HCEC 1CT (cell line): ENCODE measurements around the gene SLC18A3.

ENCODE experiments used
- DNase-seq: peaks from one replicate; pipeline ENCODE4 v3.0.0-alpha.2; 2017

Gene SLC18A3

DNA sequence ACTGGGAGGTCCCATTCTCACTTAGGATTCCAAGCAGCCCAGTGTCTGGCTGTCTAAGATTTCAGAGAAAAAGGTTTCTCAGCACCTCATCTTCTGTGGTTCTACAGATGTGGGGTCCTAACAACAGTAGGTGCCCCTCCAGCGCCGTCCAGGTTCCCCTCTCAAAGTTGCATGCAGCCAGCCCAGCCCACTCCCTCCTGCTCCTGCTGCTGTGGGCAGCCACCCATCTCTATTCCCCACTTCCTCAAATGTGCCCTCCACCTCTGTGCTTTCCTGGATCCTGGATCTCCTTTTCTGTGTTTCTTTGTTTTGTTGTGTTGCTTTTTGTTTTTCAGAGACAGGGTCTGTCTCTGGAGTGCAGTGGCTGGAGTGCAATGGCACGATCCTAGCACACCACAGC lies 13.3 kb upstream of the SLC18A3 start:
- DNase-seq: no peak

DNA sequence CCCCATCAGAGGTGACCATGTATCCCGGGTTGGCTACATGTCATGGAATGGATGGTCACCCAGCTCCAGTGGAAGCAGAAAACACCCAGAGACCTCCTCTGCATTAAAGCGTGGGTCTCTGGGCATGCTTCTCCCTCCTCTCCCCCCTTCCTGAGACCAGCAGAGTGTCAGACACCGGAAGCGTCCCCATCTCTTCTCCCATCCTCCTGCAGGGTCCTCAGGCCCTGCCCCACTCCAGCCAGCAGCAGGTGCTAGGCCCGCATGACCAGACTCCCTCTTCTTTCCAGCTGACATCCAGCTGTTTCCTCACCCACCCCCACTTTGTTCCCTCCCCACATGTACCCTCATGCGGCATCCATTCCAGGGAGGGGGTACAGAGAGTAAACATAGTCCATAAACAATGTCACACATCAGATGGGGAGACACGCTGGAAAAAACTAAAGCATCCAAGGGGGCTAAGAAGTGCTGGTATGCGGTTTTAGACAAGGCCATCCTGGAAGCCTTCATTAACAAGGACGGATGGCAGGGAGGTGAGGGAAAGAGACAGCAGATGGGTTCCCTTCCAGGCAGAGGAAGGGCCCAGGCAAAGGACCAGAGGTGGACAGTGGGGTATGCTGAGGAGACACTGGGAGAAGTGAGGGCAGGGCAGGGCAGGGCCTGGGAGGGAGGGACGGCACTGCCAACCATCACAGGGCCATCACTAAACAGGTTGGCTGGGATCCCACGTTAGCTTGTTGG lies 12.5 kb upstream of the SLC18A3 start:
- no peak for DNase-seq

DNA sequence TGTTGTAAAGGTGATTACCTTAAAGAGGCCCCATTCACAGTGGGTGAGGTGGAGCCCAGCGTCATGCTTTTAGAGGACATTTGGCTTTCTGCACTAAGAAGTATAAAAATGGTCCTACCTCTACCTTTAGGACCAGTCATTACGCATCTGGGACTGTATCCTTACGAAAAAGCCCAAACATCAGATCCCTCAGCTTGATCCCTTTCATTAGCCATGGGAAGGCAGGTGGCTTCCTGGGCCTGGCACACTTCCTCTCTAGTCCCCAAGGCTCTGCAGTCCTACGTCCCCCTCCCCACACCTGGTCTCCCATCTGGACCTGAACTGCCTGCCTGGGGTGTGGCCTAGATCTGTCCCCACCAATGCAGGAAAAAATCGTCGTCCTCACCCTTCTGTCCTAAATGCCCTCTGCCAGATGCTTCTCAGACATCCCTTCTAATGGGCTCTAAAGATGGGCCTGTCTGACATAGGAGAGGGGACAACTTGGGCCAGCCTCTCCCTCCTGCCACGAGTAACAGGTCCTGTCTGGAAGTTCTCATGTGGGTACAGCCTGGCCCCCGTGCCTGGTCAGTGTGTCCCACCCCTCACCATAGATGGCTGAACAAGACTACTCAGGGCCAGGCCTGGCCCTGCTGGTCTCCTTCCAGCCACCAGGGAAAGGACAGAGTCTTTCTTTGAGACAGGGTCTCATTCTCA lies 11.8 kb upstream of the SLC18A3 start:
- no peak for DNase-seq

DNA sequence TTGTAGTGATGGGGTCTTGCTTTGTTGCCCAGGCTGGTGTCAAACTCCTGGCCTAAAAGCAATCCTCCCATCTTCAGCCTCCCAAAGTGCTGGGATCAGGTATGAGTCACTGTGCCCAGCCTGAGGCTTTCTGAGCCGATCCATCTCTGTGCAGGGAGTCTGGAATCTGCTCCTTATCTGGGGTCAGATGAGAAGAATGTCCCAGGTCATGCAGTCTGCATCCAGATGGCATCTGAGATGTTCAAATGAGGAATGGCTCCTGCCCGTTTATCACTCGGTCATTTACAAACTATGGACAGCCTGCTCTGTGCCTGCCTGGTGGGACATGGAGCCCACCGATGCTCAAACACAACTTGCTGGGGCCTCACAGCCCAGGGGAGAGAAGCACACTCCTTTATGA lies 11.1 kb upstream of the SLC18A3 start:
- no peak for DNase-seq

DNA sequence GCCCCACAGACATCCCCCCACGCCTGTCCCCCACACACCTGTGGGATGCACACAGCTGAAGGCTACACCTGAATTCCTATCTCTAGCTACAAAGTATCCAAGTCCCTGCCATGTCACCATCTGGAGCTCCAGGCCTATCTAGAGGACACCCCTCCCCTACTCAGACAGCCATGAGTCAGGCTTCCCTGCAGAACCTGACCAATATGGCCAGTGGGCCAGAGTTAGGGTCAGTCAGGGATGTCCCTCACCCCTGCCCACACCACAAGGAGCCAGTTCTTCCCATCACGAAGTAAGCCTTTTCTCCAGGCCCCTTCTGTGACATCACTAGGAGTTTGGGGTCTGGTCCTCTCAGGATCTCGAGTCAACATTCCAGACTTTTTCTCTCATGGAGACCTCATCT lies 10.6 kb upstream of the SLC18A3 start:
- DNase-seq: no peak

DNA sequence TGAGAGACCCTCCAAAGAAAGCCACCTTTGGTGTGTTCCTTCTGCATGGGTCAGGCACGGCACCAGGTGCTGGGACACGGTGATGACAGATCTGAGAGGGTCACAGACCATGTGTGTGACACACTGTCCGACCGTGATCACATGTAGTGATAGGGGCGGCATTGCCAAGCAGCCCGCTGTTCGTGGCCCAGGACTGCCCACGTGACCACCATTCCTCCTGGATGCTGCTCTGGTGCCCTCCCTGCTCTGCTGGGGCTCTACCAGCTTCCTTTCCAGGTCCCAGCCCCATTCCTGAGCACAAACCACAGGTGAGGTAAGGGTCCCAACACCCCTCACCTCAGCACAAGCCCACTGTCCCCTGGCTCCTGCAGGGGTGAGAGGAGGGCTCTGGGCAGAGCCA lies 10.1 kb upstream of the SLC18A3 start:
- no peak for DNase-seq

DNA sequence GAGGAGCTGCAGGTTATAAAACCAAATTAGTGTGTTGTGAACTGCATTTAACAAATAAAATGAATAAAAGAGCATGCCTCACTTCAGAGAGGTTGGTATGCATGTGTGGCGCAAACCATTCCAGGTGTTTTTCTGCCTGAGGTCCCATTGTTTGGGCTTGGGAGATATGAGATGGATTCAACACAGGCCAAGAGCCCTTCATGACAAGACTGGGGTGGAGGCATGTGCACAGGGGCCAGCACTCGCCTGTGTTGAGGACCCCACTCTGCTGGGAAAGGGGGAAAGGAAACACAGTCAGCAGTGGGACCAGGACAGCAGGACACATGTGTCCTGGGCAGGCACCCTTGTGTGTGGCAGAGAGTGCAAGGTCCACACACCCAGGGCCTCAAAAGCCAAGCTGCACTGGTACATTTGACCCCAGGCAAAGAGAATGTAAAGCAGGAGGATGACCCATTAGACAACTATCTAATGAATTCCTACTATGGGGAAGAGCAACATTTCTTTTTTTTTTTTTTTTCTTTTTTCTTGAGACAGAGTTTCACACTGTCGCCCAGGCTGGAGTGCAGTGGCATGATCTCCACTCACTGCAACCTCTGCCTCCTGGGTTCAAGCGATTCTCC lies 9.2 kb upstream of the SLC18A3 start:
- no peak for DNase-seq

DNA sequence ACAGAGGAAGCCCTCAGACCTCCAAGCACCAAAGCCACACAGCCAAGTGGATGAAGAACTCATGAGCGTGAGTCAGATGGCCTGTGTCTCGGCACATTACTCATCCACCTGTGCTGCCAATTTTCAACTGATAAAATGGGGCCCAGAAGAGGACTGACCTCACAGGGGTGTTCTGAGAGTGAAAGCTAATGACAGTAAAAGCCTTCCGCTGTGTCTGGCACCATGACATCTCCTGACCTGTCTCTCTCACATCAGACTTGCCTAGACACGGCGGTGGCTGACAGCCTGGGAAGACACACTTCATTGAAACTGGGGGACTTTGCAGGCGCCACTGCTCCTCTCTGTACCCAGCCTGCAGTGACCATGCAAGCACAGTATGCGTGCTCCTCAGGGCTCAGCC lies 8.3 kb upstream of the SLC18A3 start:
- DNase-seq: peak; percentile 47

DNA sequence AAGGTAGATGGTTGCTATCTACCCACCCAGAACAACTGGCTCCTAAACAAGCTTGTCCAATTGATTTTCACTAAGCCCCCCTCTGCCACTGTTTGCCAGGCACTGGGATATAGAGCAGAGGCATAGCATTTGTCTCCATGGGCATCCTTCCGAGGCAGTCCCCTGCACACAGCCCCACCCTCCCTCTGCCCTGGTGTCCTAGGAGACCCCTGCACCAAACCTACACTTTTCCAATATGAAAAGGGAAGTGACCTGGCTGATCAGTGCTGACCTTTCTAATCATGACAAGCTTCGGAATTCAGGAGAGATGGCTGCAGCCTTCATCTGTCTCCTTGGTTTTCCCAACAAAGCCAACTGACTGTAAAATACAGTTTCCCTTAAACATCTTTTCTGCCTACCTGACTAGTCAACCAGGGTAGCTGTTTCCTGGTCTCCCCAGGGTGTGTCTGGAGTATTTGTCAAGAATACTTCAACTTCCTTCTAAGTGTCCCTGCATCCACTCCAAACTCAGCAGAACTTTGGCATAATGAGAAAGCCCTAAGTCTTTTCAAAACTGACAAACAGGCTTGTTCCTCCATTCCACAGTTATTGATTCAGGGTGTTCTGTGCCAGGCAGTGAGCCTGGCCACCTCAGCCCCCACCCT lies 7.6 kb upstream of the SLC18A3 start:
- DNase-seq: no peak

DNA sequence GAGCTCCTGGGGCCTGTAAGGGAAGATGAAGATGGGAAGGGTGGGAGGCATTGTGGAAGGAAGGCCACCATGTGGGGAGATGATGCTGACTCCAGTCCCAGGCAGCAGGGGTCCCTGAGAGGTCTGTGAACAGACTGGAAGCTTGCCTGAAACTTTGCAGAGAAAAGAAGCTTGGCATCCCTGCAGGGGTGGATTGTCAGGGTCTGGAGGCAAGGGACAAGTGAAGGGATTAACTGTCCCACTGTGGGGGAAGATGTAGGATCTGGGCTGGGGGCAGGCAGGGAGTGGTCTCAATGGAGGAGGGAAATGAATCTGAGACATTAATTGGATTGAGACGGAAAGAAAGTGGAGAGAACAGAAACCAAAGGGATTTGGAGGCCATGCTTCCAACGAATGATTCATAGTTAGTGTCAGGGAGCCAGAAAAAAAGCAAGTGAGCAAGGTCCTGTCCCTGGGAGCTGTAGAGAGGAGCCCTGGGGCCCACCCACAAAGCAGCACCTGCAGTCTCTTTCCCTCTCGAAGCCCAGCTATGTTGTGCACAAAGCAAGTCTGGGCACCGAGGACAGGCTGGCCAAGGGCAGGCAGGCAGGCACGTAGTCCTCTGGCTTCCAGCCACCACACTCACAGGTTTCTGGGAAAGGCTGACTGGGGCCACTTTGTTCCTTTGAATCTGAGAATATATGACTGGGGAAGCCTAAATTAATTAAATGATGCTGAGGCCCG lies 4.7 kb upstream of the SLC18A3 start:
- no peak for DNase-seq

DNA sequence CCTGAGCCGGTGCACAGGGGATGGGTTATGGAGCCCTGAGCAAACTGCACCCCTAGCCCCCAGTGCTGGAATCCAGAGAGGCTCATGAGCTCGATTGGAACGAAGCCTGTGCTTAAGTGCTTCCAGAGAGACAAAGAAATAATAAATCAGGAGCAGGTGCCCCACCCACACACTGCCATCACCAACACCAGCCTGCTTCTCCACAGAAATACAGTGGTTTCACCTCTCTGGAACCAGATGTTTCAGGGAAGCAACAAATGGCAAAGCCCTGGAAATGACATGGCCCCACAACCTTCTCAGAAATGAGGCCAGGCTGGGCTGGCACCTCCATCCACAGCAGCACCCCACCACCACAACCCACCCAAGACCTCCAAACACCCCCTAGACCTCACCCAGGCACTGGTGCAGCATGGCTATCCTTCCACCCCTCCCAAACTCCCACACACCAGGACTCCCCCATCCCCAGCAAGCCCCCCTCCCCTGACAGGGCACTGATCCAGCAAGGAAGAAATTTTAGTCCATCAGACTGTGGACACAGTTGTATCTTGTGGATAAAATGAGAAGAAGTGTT lies 4.1 kb upstream of the SLC18A3 start:
- DNase-seq: no peak

DNA sequence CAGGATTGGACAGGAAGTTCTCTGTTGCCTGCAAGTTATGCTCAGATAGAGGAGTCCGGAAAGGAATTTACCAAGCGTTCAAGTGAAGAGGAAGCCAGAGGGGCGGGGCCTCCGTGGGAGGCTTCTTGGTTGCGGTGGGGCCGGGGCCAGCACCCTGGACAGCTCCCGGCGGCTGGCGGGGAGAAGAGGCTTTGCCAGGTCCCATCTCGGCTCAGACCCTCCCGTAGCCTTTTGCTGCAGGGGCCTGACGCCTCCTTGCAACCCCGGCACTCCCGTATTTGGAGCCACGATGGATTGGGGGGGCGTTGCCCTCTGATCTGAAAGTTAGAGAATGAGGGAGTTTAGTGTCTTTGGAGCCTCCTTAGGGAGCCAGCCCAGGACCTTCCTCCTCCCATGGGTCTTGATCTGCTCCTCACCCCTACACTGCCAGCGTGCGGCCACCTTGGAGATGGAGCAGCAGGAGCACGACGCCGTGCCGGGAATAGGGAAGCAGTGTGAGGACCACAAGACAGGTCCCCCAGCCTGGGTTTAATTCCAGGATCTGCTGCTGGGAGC lies 3.1 kb upstream of the SLC18A3 start:
- DNase-seq: peak; percentile 61

DNA sequence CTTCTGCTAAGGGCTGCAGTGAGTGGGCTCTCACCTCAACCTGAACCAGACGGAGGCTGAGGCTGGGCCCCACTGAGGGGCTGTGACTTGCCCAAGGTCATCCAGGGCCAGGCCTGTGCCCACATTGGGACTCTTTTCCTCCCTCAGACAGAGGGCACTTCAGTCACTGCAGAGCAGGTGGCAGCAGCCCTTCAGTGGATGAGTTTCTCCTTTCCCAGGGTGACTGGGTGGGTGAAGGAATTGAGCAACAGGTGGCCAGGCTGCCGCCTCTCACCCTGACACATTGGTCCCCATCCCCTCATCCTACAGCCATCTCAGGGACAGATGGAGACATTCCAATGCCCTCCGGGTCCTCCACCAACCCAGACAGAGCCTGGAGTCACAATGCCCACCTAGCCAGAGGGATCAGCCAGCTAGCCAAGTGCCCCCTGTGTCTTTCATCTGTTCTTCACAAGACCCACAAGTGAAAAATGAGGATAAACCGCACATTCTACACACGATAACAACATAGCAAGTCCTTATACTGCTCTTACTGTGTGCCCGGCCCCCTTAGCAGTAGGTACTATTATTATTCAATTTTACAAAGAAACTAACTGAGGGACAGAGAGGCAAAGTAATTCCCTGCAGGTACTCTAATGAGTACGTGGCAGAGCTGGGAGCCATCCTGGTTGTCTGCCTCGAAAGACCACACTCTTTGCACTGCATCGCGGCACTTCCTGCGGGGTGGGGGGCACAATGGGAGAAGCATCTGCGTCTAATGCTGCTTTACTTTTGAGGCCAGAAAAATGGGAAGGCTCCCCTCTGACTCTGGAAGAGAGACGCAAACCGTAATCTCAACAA lies 1.7 kb upstream of the SLC18A3 start:
- no peak for DNase-seq

DNA sequence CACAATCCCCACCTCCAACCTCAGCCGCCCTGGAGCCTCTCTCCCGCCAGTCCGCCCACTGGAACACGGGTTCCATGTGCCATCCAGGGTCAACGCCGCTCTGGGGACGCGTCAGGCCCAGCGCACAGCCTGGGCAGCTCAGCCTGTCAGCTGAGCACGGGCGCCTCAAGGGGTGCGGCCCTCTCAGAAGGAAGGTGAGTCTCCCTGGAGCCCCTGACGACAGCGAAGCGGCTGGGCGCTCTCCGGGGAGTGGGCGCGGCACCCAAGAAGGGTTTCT lies 1.2 kb upstream of the SLC18A3 start:
- no peak for DNase-seq

DNA sequence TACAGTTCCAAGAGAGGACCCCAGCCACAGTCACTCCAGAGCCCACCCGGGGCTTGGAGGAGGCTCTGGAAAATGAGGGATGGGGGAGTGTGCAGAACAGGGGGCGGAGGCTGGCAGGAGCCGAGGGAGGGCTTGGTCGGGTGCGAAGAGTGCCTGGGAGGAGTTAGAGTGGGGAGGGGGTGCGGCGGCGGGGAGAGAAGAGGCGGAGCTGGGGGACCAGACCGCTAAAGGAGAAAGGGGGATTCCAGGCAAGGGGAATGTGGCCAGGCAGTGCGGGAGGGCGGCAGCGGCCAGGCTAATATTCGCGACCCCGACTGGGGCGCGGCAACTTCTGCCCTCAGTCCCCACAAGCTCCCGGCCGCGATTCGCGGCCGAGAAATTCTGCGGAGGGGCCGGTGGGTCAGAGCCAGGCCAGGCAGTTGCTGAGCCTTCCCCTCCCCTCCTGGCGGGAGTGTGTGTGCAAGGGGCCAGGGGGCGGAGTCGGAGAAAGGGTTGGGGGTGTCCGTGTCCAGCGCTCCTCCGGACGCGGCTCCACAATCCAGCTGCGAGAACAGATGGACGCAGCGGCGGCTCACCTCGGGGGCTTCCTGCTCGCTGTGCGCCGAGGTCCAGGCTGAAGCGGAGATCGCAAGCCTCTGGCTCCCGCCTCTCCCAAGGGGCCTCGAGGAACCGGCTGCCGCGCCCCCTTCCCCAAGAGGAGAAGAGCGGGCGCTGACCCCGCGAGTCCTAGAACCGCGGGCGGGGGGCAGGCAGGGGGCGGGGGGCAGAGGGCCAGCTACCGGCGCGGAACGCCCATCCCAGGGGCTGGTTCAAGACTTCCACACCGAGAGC lies 612 bp upstream of the SLC18A3 start:
- DNase-seq: no peak

DNA sequence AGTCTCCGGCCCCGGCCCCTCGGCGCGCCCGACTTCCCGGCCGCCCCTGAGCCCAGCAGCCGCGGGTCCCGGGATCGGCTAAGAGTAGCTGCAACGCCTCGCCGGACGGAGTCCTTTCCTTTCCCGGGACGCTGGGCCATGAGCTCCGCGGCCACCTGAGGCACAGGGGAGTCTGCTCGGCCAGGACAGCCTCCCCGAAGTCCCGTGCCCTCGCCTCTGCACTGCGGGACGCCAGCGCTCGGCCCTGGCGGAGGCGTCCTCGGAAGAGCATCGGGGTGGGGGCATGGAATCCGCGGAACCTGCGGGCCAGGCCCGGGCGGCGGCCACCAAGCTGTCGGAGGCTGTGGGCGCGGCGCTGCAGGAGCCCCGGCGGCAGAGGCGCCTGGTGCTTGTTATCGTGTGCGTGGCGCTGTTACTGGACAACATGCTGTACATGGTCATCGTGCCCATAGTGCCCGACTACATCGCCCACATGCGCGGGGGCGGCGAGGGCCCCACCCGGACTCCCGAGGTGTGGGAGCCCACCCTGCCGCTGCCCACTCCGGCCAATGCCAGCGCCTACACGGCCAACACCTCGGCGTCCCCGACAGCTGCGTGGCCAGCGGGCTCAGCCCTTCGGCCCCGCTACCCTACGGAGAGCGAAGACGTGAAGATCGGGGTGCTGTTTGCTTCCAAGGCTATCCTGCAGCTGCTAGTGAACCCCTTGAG lies 502 bp downstream of the SLC18A3 start:
- DNase-seq: no peak

DNA sequence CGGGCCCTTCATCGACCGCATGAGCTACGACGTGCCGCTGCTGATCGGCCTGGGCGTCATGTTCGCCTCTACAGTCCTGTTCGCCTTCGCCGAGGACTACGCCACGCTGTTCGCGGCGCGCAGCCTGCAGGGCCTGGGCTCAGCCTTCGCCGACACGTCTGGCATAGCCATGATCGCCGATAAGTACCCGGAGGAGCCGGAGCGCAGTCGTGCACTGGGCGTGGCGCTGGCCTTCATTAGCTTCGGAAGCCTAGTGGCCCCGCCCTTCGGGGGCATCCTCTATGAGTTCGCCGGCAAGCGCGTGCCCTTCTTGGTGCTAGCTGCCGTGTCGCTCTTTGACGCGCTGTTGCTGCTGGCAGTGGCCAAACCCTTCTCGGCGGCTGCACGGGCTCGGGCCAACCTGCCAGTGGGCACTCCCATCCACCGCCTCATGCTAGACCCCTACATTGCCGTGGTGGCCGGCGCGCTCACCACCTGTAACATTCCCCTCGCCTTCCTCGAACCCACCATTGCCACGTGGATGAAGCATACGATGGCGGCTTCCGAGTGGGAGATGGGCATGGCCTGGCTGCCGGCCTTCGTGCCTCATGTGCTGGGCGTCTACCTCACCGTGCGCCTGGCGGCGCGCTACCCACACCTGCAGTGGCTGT lies 1.2 kb downstream of the SLC18A3 start:
- DNase-seq: no peak

DNA sequence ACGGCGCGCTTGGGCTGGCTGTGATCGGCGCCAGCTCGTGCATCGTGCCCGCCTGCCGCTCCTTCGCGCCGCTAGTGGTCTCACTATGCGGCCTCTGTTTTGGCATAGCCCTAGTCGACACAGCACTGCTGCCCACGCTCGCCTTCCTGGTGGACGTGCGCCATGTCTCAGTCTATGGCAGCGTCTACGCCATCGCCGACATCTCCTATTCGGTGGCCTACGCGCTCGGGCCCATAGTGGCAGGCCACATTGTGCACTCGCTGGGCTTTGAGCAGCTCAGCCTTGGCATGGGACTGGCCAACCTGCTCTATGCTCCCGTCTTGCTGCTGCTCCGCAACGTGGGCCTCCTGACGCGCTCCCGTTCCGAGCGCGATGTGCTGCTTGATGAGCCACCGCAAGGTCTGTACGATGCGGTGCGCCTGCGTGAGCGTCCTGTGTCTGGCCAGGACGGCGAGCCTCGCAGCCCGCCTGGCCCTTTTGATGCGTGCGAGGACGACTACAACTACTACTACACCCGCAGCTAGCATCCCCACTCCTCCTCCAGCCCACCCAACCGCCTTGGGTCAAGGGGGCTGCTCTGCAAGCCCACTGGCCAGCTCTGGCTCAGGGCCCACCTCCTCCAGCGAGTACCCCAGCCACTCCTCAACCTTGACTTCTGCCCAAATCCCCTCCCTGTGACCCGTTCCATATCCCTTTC lies 1.9 kb downstream of the SLC18A3 start:
- DNase-seq: no peak
